OCI-LY3 (cell line): ENCODE data around the gene C3orf52.
"Not testable (repeated sequence)": the region's sequence is repeated elsewhere in the genome, so short reads cannot be mapped to it uniquely, and the experiment has no call there.

ENCODE experiments used
- H2AFZ ChIP-seq: fragments of 200-600, 300-600 bp; shearing (Covaris generic); 2 replicates; pipeline ENCODE4 v1.6.0; 2014; ENCODE audit warnings: antibody characterized with exemption, low read depth, low read length
- H3K27ac ChIP-seq: fragments of 200-600, 300-600 bp; sonication (generic); 2 replicates; pipeline ENCODE4 v1.5.1; 2014; ENCODE audit warnings: mild to moderate bottlenecking, low read length, moderate library complexity, mixed read lengths
- H3K27me3 ChIP-seq: fragments of 200-600, 300-600 bp; sonication (generic); 2 replicates; pipeline ENCODE4 v1.6.1; 2014; ENCODE audit warnings: low read depth, low read length, mixed read lengths
- H3K36me3 ChIP-seq: fragments of 200-600, 300-600 bp; sonication (generic); replicated peaks from 2 replicates; pipeline ENCODE3; 2014; ENCODE audit warnings: low read depth, low read length, mixed read lengths
- H3K4me1 ChIP-seq: fragments of 300-600, 200-600 bp; sonication (generic); 2 replicates; pipeline ENCODE4 v1.6.1; 2014; ENCODE audit warnings: low read length, mixed read lengths
- H3K4me2 ChIP-seq: fragments of 200-600, 300-600 bp; sonication (generic); 2 replicates; pipeline ENCODE4 v1.6.1; 2014; ENCODE audit warnings: low read length, mixed read lengths
- H3K4me3 ChIP-seq: fragments of 300-600, 200-600 bp; sonication (generic); 2 replicates; pipeline ENCODE4 v1.5.1; 2014; ENCODE audit warnings: antibody characterized with exemption, mild to moderate bottlenecking, low read length, moderate library complexity
- H3K79me2 ChIP-seq: fragments of 300-600, 200-600 bp; shearing (Covaris generic); 2 replicates; pipeline ENCODE4 v1.6.1; 2014; ENCODE audit warnings: mild to moderate bottlenecking, low read length, mixed read lengths
- H3K9ac ChIP-seq: fragments of 300-600, 200-600 bp; shearing (Covaris generic); 2 replicates; pipeline ENCODE4 v1.6.0; 2014; ENCODE audit warnings: mild to moderate bottlenecking, low read length, moderate library complexity
- H3K9me3 ChIP-seq: fragments of 200-600, 300-600 bp; shearing (Covaris generic); 2 replicates; pipeline ENCODE4 v1.6.1; 2014; ENCODE audit warnings: low read length, mixed read lengths; ENCODE audit not compliant: insufficient read depth
- H4K20me1 ChIP-seq: fragments of 200-600, 300-600 bp; sonication (generic); 2 replicates; pipeline ENCODE4 v1.6.1; 2016; ENCODE audit warnings: low read length, mixed read lengths; ENCODE audit not compliant: insufficient read depth
- EZH2phosphoT487 ChIP-seq: fragments of 200-600 bp; shearing (Covaris generic); IDR thresholded peaks from 2 replicates; pipeline ENCODE4 v1.6.1; 2018; ENCODE audit warnings: antibody characterized with exemption, mixed run types, low read depth
- TF ChIP-seq, protein P1 (sequence below): fragments of 200-600, 300-600 bp; sonication (generic); IDR thresholded peaks from 2 replicates; pipeline ENCODE4 v1.5.1; 2014; ENCODE audit warnings: antibody characterized with exemption, low read length, low read depth

C3orf52 gene

DNA sequence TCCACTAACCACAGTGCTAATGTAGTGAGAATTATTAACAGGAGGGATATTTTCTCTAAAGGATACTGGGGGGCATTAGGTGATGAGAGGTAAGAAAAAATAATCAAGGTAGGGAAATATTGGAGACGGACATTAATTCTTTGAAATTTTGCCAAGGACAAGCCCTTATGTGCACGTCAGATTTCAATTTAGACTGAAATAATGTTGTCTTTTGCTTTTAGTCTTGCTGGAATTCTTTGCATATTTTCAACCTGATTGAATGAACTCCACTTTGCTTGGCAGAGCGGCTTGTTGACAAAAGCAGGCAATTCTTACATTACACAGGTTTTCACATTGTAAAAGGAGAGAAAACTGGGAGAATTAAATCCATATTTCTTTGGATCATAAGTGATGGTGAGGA is 25.0 kb upstream of the C3orf52 start:
- no peak overlapping the region for H3K9ac ChIP-seq
- no peaks in the 10 kb centered on the region for H3K27me3 ChIP-seq
- H3K79me2 ChIP-seq: no peaks in the 10 kb centered on the region
- no peak overlapping the region for H3K4me3 ChIP-seq
- no peak overlapping the region for H3K4me2 ChIP-seq
- TF ChIP-seq, protein P1, sequence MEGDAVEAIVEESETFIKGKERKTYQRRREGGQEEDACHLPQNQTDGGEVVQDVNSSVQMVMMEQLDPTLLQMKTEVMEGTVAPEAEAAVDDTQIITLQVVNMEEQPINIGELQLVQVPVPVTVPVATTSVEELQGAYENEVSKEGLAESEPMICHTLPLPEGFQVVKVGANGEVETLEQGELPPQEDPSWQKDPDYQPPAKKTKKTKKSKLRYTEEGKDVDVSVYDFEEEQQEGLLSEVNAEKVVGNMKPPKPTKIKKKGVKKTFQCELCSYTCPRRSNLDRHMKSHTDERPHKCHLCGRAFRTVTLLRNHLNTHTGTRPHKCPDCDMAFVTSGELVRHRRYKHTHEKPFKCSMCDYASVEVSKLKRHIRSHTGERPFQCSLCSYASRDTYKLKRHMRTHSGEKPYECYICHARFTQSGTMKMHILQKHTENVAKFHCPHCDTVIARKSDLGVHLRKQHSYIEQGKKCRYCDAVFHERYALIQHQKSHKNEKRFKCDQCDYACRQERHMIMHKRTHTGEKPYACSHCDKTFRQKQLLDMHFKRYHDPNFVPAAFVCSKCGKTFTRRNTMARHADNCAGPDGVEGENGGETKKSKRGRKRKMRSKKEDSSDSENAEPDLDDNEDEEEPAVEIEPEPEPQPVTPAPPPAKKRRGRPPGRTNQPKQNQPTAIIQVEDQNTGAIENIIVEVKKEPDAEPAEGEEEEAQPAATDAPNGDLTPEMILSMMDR: no peak
- no peak for TF ChIP-seq EZH2phosphoT487
- H3K27ac ChIP-seq: no peak overlapping the region
- no peaks in the 10 kb centered on the region for H4K20me1 ChIP-seq
- no peaks in the 10 kb centered on the region for H3K4me1 ChIP-seq
- no peaks in the 10 kb centered on the region for H3K9me3 ChIP-seq
- H2AFZ ChIP-seq: no peak overlapping the region
- H3K36me3 ChIP-seq: no peaks in the 10 kb centered on the region

DNA sequence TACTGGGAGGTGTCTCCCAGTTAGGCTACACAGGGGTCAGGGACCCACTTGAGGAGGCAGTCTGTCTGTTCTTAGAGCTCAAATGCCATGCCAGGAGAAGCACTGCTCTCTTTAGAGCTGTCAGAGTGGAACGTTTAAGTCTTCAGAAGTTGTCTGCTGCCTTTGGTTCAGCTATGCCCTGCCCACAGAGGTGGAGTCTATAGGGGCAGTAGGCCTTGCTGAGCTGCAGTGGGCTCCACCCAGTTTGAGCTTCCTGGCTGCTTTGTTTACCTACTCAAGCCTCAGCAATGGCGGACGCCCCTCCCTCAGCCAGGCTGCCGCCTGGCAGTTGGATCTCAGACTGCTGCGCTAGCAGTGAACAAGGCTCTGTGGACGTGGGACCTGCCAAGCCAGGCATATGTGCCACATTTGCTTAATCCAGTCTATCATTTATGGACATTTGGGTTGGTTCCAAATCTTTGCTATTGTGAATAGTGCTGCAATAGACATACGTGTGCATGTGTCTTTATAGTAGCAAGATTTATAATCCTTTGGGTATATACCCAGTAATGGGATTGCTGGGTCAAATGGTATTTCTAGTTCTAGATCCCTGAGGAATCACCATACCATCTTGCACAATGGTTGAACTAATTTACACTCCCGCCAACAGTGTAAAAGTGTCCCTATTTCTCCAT is 13.7 kb upstream of the C3orf52 start:
- not testable (repeated sequence) for H3K27me3 ChIP-seq, H3K4me3 ChIP-seq, H4K20me1 ChIP-seq, H3K4me1 ChIP-seq, H3K4me2 ChIP-seq, H3K79me2 ChIP-seq, H3K9ac ChIP-seq, H3K36me3 ChIP-seq, H3K9me3 ChIP-seq, H2AFZ ChIP-seq, H3K27ac ChIP-seq

DNA sequence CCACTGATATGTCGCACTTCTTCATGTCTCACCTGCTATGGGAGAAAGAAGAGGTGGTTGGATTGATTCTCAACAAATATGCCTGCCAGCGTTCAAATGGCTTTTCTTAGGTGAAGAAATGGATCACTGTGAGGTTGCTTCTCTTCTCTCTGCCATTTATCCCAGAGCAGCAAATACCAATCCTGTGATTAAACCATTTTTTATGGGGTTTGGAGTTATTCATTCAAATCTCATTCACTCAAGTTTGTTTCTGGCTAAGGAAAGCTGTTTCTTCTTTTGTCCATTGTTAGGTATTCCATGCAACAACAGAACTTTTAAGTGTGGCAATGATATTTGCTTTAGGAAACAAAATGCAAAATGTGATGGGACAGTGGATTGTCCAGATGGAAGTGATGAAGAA is 12.2 kb upstream of the C3orf52 start:
- Histone ChIP-seq H3K36me3 (no peaks in the 10 kb centered on the region), H3K27ac (no peak overlapping the region), H3K9ac (no peak overlapping the region), H3K79me2 (no peaks in the 10 kb centered on the region), H3K27me3 (peaks cover 11% of the 10 kb centered on the region), H3K4me3 (no peak overlapping the region), H2AFZ (no peak overlapping the region), H3K4me1 (peaks cover 13% of the 10 kb centered on the region), H3K9me3 (no peaks in the 10 kb centered on the region), H4K20me1 (no peaks in the 10 kb centered on the region), H3K4me2 (no peak overlapping the region)
- no peak for TF ChIP-seq EZH2phosphoT487
- TF ChIP-seq, protein P1: no peak

DNA sequence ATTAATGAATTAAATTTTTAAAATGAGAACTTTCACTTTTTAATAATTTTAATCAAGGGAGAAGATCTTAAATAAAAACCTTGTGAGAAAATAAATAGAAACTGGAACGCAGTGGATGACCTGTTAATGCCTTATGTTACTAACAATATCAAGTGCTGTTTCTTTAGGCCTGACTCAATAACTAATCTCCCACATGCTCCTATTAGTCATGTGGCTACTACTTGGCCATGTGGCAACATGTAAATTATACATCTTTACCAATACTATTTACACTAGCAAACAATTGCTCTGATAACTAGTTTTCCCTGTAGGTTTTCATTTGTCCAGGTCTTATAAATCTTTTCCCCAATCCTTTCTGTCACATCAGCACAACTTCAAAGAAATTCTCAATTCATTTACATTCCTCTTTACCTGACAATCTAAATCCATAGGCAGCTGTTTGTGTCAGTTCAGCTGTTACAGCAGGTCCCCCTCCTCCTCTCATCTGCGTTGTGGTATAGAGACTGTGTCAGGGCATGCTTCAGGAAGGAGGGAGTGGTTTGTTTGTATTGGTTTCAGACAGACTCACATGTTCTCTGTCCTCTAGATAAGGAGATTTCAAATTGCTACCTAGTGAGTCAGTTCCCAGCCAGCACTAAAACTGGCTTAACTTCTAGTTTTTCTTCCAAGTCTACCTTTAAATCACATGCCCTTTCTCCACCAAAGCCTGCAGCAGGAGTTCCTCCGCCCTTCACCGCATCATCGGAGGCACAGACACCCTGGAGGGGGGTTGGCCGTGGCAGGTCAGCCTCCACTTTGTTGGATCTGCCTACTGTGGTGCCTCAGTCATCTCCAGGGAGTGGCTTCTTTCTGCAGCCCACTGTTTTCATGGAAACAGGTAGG is 11.3 kb upstream of the C3orf52 start:
- H3K4me3 ChIP-seq: no peak overlapping the region
- H3K9ac ChIP-seq: no peak overlapping the region
- H3K79me2 ChIP-seq: no peaks in the 10 kb centered on the region
- no peak overlapping the region for H3K4me2 ChIP-seq
- H3K27ac ChIP-seq: no peak overlapping the region
- H4K20me1 ChIP-seq: no peaks in the 10 kb centered on the region
- no peaks in the 10 kb centered on the region for H3K36me3 ChIP-seq
- peaks cover 11% of the 10 kb centered on the region for H3K27me3 ChIP-seq
- no peak for TF ChIP-seq EZH2phosphoT487
- TF ChIP-seq, protein P1: no peak
- no peaks in the 10 kb centered on the region for H3K9me3 ChIP-seq
- peaks cover 13% of the 10 kb centered on the region for H3K4me1 ChIP-seq
- H2AFZ ChIP-seq: no peak overlapping the region
